A673 (cell line): ENCODE measurements around the gene A2M.

Experiments used
- CTCF ChIP-seq: fragments of 300-800, 200-600 bp; sonication (generic); conservative IDR thresholded peaks from 2 replicates; pipeline ENCODE4 v1.5.1; 2017; ENCODE audit warnings: low read depth, mild to moderate bottlenecking, antibody characterized with exemption, low read length, moderate library complexity, mixed read lengths
- EZH2 ChIP-seq: fragments of 200-600 bp; sonication (generic); IDR thresholded peaks from 2 replicates; pipeline ENCODE4 v1.6.1; 2017; ENCODE audit warnings: borderline replicate concordance, low read depth, mild to moderate bottlenecking, mixed read lengths, antibody characterized with exemption, low read length; ENCODE audit not compliant: poor library complexity, severe bottlenecking

- TF ChIP-seq CTCF, result no peak
- TF ChIP-seq EZH2, result no peak
Observed at GRCh38 chr12:9099552-9100190, 16.0 kb downstream of the A2M start.
